Caki2 (cell line): ENCODE results near the gene FOLR2. TPM values are rescaled to one million over a fixed set of nuclear protein-coding genes. Genes with fewer than 3 reads are reported as not detected.

ENCODE experiments used
- DNase-seq: peaks from one replicate; pipeline ENCODE4 v3.0.0-alpha.2; 2015; ENCODE audit warnings: low read depth
- in situ Hi-C: cut with HindIII; loops from 2 replicates; pipeline ENCODE4 v1.10.0; 2016; ENCODE audit warnings: low sequenced_read_pairs, low pct_unique_long_range_greater_than_20kb, mixed read lengths
- total RNA-seq: library from RNA; depleted of rRNA; stranded (reverse); fragments of >200 nt; shearing (Covaris generic); gene quantifications from 2 replicates; pipeline ENCODE4 v1.2.3, GENCODE V29; 2014; ENCODE audit warnings: low replicate concordance

FOLR2 gene
- total RNA-seq, 1 experiment from 2014 or later: not detected

DNA sequence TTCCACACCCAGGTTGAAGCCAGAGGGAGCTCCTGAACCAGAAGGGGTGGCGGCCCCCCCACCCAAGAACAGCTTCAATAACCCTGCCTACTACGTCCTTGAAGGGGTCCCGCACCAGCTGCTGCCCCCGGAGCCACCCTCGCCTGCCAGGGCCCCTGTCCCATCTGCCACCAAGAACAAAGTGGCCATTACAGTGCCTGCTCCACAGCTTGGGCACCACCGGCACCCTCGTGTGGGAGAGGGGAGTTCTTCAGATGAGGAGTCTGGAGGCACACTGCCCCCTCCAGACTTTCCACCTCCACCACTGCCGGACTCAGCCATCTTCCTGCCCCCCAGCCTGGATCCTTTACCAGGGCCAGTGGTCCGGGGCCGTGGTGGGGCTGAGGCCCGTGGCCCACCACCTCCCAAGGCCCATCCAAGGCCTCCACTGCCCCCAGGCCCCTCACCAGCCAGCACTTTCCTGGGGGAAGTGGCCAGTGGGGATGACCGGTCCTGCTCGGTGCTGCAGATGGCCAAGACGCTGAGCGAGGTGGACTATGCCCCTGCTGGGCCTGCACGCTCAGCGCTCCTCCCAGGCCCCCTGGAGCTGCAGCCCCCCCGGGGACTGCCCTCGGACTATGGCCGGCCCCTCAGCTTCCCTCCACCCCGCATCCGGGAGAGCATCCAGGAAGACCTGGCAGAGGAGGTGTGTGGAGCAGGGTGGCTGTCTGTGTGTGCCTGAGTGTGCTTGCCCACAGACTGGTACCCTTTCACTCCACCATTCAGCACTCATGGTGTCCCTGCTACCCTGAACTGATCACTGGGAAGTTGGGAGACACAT is 20.7 kb downstream of the FOLR2 start:
- DNase-seq: no peak
- in situ Hi-C loops: no loop called here

DNA sequence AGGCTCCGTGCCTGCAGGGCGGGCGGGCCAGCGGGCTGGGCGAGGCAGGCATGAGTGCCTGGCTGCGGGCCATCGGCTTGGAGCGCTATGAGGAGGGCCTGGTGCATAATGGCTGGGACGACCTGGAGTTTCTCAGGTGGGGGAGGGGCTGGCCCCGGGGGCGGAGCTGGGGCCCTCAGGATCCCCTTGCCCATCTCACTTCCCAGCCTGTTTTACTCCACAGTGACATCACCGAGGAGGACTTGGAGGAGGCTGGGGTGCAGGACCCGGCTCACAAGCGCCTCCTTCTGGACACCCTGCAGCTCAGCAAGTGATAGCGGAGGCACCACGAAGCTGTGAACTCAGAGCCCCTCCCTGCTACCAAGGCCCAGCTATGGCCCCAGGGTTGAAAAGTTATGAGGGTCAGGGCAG is 21.5 kb downstream of the FOLR2 start:
- in situ Hi-C loops: no loop called here

DNA sequence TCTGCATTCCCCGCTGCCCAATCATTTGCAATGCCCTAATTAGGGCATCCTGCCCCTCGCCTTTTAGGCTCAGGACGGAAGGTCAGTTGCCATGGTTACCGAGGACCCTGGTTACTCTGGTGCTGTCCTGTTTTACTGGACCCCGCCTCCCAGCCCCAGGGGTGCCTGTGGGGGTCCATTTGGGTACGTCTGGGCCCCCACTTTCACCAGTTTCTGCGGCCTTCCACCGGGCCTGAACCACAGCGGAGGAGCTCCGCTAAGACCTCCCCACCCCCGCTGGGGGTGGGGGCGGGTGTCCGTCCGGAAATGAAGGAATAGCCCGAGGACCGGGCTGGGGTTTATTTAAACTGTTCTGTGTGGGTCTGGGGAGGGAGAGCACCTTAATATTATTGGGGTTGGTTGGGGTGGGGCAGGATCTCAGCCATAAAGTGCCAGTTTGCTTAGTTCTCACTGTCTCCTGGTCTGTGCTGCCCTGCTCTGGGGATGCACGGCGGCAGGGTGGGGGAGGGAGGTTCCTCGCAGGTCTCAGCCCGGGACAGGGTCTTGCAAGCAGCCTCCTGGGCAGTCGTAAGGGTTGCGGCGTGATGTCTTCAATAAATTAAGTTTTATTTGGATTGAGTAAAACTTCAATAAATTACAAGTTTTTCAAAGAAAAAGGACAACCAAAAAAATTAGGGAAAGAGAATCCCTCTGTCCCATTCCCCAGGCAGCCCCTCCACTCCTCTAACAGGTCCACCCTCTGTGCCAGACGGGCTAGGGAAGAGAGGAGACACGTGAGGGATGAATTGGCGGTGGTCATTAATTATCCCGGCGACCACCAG is 22.1 kb downstream of the FOLR2 start:
- in situ Hi-C loops: no loop called here
- no peak for DNase-seq

More for the DNA sequence above, 21.5 kb downstream of the FOLR2 start:
- no peak for DNase-seq

DNA sequence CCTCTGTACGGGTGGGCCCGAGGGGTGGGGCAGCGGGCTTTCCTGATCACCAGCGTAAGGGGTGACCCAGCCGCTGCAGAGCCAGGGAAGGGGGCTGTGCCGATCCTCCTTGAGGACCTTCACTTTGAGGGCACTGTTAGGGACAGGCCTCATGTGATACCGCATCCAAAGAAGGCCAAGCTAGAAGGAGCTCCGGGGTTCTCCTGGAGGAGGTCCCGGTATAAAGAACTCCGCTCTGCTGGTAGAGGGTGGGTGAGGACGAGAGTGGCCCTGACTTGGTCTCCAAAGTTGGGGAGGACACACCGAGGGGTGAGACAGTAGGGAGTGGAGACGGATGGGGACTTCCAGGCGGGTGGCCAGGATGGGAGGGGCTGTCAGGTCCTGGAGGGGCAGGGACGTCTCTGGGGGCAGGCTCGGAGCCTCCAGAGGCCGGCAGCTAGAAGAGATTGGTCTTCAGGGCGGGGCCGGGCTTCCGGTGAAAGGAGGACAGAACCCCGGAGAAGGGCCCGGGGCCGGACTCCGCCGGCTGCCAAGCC is 22.8 kb downstream of the FOLR2 start:
- in situ Hi-C loops: no loop called here
- no peak for DNase-seq

DNA sequence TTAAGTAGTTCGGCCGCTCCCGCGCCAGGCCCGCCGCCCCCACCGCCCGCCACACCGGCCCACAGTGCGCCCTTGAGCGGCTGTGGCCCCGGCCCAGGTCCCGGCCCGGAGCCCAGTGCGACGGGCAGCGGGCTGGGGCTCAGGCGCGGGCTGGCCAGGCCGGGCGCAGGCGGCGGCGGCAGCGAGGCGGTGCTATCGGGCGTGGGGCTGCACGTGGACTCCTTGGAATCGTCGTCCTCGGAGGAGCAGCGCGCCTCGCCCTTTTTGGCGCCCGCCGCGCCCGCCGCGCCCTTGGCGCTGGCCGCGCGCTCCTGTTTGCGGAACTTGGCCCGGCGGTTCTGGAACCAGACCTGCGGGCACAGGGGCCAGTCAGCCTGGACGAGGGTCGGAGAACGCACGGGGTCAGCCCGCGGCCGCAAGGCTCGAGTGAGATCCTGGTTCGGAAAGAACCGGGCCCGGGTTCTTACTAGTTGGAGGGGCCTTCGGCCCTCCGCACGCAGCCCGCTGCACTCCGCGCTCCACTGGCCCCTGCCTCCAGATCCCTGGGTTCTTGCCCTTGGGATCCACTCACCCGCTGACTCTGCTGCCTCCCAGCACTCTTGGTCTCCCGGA is 23.4 kb downstream of the FOLR2 start:
- DNase-seq: no peak
- in situ Hi-C loops: no loop called here

DNA sequence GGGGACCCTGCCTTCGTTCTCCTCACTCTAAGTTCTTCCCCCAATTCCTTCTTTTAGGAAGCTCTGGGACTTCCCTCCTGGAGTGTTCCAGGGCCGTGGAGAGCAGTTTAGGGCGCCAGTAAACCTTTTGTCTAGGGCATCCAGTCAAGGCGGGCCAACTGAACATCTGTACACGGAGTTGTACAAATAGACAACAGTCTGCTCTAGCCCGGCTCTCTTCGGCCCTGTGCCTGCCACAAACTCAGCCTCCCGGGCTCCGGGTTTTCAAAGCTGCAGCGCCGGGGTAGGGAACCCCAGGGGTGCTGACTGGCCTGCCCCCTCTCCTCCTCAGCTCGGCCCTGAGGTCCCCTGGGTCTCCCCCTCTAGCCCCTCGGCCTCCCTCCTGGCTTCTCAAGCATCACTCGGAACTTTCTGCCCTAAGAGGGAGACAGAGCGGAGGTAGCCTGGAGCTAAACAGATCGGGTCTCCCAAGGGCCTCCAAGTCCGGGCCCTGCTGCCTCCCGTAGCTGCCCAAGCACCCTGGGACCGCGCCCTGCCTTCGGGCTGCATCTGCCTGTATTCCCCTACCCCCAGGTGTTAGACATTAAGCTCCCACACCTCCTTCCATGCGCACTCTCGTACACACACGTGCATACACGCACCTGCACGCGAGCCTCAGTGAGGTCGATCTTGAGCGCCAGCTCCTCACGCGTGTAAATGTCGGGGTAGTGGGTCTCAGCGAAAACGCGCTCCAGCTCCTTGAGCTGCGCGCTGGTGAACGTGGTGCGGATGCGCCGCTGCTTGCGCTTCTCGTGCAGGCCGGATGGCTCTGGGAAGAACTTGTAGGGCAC is 24.1 kb downstream of the FOLR2 start:
- in situ Hi-C loops: no loop called here
- DNase-seq: no peak

DNA sequence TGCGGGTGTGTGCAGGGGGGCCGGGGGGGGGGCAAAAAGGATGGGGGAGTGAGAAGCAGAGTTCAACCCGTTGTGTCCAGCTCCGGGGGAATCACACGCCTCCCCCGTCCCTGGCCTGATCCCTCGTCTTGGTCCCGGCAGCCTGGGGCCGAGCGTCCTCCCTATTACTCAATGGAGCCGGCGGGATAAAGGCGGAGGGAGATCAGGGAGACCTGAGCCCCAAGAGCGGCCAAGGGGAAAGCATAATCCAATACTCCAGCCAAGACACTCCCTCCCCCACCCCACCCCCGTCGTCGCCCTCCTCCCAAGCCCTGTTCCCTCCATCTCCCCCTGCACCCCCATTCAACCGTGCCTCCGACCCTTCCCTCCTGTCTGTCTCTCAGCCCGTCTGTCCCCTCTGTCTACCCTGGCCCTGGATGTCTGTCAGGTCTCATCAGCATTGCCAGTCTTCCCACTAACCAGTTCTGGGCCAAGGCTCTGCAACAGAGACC is 24.7 kb downstream of the FOLR2 start:
- no peak for DNase-seq
- in situ Hi-C loops: no loop called here

DNA sequence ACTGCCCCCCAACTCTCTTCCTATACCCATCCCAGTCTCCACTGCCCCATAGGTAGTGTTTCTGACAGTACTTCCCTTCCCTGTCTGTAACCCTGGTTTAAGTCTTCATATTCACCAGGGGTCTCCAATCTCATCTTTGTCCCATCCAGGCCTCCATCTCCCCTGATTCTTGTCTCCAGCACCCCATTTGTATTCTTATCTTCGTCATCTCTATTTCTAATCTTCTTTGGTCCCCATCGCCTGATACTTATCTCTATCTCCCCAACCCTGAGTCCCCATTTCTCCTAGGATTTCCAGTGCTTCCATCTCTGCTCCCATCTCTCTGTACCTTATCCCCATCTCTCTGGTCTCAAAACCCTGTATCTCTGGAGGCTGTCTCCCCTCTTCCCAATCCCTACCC is 25.5 kb downstream of the FOLR2 start:
- in situ Hi-C loops: no loop called here
- DNase-seq: no peak

DNA sequence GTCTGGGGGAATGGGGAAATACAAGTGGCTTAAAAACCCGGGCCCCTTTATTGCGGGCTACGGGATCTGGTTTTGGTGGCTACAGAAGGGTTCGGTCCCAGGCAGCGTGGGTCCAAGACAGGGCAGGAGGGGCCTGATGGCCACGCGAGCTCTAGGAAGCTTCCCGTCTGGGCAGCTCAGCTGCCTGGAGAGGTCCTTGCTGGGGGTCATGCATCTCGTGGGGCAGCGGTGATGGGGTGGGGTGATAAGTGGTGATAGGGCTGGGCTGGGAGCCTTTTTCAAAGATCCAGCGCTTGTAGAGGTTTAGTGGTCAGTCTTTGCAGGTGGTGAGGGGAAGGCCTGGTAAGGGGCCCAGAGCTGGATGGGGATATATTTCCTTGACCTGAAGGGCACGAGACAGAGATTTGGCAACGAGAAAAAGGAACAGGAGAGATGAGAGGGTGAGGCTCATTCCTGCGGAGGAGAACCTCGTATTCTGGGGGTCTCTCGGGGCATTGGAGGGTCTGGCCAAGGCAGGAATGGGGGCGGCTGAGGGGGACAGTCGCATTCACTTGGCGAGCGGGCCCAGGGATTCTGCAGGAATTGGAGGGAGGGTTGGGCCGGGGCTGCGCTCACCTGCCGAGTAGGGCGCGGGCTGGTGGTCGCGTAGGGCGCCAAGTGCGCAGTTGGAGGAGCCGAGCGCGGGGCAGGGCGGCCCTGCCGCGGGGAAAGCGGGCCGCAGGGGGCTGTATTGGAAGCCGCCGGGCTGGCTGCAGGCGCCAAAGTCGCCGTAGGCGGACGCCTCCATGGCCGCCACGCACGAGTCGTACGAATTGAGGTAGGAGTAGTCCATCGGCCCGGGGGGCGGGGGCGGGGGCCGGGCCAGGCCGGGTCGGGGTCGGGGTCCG is 26.8 kb downstream of the FOLR2 start:
- in situ Hi-C loops: no loop called here
- no peak for DNase-seq

DNA sequence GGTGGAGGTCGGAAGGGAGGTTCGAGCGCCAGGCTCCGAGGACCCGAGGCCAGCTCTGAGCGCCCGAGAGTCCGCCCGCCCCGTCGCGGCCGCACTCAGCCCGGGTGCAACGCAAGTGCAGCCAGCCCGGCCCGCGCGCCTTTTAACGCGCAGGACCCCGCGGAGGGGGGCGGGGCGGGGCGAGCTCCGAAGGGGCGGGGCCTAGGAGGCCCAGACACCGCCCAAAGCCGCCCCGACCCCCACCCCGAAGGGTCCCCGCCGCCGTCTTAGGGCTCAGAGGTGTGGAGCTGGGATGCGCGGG is 27.4 kb downstream of the FOLR2 start, which contains the start of gene PHOX2A:
Gene PHOX2A, minus strand, starts transcription at position 117 of the 301 bp plus-strand sequence. CDS start 172 bp downstream, outside the sequence.
- in situ Hi-C loops: no loop called here
- no peak for DNase-seq

DNA sequence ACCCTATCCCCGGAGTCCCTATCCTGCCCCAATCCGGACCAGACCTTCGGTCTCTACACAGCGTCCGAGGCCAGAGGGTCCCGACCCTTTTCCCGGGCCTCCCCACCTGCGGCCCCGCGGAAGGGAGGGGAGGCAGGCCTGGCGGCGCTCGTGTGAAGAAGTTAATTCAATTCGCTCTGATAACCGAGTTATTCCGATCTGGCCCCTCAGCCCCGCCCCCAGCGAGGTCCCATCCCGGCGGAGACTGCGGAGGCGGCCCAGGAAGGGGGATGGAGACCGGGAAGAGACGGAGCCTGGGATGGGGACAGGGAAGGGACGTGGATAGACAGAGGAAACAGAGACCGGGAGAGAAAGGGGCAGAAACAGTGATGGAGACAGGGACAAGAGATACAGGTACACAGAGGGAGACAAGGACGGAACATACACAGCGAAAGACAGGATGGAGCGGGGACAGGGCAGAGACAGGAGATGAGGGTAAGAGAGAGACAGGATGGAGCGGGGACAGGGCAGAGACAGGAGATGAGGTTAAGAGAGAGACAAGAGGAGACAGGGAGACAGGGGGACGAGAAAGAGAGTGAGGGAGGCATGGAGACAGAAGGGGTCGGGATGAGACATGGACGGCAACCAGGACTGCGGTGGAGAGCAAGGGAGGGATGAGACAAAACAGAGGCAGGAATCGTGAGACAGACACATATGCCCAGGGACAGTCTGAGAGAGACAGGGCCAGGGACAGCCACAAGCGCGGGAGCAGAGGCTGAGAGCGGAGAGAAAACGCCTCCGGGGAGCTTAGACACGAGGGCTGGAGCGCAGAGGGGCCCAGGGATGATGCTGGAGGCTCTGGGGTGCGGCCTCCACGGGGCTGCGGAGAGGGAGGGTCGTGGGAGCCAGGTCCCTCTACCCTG is 28.0 kb downstream of the FOLR2 start:
- DNase-seq: no peak
- in situ Hi-C loops: no loop called here

DNA sequence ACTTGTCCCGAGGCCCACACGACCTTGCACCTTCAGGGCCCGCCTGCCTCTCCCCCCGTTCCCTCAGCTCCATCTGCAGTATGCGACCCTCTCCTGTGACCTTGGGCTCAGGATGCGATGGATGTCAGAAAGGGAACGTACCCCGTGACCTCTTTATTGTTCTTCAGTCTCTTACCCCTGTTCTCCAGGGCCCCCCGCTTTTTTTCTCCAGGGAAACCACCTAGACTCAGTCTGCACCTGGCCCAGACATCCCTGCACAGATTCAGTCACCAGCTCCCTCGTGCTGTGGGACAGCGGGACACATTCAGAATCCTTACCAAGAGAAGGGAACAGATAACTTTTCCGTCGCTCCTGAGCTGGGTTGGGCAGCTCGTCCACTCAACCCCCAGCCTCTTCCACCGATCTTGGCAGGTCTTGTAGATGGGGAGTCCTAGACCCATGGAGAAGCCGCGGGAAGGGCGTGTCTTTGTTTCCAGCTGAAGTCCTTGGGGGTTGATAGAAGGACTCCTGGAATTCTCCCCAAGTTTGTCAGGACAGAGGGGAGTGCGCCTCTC is 28.7 kb downstream of the FOLR2 start:
- DNase-seq: no peak
- in situ Hi-C loops: no loop called here

DNA sequence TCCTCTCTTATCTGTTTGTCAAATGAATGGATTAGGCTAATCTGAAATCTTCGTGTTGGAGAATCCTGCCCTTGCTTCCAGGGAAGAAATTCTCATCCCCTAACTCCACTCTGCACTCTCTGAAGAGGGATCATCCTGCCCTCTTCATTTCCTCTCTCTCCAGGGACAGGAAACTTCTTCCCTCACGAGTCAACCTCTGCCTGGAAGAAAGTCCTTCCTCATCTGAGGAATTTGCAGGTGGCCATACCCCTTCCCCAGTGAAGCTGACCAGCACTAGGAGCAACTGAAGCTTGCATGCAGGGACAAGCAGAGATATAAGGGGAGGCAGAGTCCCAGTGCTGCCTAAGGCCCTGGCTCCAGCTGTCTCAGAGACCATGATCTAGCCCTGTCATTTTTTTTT is 31.0 kb downstream of the FOLR2 start:
- in situ Hi-C loops: no loop called here
- no peak for DNase-seq

DNA sequence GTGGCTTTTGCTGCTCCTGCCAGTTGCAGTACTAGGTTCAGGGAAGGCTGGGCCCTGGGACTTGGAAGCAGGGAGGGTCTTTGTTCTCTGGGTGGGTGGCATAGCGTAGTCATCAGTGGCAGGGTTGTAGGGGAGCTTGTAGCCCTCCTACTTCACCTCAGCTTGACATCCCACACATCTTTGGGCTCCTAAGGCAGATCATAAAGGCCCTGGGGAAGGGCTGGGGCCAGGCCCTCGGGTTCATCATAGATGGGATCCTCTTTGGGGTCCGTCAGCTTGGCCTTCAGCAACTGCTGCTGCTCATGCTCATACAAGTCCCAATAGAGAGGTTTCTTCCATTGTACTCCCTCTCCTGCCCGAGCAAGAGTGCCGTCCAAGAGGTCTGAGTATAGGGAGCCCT is 33.4 kb downstream of the FOLR2 start:
- DNase-seq: no peak
- in situ Hi-C loops: no loop called here

DNA sequence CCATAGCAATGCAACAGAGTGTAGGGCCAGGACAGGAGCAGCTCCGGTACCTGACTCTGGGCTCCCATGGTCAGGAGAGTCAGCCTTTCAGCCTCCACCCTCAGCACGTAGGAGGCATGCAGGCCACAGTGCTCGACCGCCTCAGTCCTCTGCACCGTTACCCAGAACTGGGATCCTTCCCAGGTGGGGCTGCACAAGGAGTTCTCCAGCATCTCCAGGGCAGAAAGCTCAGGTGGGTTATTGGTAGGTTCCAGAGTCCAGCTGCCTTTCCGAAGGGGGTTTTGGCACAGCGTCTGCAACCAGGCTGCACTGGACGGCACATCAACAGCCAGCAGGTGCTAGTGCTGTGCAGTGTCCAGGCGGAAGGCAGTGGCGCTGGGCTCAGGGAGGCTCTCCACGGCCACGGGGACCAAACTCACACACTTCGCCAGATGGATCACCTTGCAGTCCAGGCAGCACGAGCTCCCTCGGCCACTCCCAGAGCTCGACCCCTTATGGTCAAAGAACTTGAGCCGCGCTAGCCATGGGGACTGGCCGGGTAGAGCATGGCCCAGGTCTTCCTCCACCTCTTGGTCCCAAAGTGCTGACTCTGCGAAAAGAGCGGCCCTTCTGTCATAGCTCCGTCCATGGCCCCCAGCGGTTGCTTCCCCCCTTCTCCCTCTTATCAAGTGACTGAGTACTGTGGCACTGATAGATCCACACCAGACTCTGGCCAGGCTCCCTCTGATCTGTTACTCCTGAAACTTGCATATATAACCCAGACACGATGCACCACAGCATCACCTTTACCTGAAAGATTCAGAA is 34.3 kb downstream of the FOLR2 start:
- DNase-seq: no peak
- in situ Hi-C loops: no loop called here
